DMS79 treated with DMSO at 0.1 percent for 48 hours (cell line): ENCODE measurements around the gene NXN.
"Not testable (repeated sequence)": the region's sequence is repeated elsewhere in the genome, so short reads cannot be mapped to it uniquely, and the experiment has no call there.

Source experiments
- DNase-seq: peaks from one replicate; lab custom pipeline; 2025; lab: John Stamatoyannopoulos, UW

NXN gene

DNA sequence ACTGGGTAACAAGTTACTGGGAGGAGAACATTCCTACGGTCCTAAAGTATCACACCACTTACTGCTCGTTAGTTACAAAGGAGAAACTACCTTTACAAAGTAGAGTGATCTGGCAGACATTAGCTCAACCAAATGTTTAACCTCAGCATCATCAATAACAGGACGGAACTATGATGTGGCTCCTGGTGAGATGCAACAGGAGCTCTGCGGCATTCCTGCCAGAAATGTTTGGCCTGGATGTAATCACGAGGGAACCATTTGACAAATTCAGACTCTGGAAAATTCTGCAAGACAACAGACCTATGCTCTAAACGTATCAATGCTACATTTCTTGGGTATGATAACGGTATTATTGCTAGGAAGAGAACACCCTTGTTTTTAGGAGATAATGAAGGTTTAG lies 117.0 kb downstream of the NXN start:
- no peak for DNase-seq

DNA sequence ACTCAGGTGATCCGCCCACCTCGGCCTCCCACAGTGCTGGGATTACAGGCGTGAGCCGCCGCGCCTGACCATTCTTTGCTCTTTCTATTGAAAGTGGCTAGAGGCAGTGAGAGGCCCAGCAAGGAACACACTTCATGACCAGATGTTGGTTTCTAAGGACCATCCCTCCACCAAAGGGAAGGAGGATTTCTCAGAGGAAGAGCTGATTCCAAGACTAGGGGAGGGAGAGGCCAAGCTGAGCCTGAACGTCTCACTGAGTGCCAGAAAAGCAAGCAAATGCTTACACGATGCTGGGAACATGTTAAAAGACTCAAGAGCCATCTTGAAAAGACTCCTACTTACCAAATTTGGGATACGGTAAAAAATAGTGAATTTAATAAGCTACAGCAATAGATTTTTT lies 118.2 kb downstream of the NXN start:
- no peak for DNase-seq

DNA sequence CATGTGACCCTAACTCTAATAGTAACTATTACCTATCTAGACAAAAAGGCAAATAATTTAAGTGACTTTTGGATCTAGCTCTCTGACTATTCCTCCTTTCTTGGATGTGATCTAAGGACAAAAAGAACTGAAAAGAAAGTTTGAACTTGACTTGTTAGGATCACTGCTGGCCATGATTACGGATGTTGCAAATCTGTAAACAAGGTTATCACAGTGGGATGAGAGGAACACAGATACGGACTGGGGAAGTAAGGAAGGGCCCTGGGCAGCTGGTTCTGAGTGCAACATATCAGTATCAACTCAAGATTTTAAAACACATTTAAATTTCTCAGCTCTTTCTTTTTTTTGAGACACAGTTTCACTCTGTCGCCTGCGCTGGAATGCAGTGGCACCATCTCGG lies 118.8 kb downstream of the NXN start:
- no peak for DNase-seq

DNA sequence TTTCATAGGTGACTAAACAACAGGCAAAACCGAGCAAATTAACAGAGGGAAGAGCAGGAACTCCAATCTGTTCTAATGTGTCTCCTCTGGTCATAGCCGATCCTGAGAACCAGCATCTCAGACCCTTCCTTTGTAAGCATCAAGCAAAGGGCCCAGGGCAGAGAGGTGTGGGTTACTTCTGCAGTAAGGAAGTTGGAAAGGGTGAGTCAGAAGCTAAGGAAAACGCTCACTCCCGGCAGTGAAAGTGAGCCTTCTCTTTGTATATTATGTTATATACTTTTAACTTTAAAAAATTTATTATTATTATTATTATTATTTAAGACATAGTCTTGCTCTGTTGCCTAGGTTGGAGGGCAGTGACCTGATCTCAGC lies 119.8 kb downstream of the NXN start:
- no peak for DNase-seq

DNA sequence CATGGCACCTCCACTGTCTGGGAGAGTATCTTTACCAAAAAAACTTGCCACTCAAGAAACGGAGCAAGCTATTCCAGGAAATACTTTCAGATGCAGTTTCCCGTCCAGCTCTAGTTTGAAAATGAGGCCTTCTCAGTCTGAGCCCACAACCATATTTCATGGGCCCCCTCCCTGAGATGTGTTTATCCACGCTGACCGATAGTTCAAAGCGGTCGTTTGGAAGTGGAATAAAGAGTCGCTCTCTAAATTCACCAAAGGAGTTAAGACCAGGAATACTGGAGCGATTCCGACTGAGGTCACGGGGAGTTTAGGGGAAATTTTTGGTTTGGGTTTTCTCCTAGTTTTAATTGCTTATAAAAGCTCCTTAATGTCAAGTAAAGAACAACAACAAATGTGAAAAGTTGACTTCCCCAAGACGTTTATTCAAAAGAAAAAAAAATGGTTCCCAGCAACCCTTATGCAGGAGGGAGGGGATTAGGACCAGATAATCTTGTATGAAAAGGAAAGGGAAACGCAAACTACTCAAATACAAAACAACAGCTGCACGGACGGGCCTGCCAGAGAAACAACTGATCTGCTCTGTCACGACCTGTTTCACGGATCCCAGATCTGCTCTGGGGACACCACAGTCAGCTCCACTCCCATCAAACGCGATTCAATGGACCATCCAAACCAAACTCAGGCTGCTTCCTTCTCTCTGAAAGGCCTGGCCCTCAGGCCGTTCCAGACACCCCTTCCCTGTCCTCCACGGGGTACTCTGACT lies 120.3 kb downstream of the NXN start:
- no peak for DNase-seq

DNA sequence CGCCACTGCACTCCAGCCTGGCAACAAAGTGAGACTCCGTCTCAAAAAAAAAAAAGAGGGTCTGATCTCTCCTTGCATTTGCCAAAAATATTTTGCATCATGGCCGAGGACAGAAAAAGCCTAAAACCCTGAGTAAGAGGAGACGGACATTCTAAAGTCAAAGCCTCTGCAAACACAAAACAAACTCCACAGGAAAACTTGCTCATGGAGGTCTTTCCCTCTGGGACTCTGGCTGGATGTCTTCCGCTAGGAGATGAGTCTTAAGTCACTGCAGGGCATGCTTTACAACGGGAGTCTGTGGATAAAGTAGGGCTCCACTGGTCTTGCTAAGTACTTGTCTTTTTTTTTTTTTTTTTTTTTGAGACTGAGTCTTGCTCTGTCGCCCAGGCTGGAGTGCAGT lies 123.4 kb downstream of the NXN start:
- no peak for DNase-seq

- DNase-seq, result no peak
Measured at GRCh38 chr17:855569-855968, 124.0 kb downstream of the NXN start.

DNA sequence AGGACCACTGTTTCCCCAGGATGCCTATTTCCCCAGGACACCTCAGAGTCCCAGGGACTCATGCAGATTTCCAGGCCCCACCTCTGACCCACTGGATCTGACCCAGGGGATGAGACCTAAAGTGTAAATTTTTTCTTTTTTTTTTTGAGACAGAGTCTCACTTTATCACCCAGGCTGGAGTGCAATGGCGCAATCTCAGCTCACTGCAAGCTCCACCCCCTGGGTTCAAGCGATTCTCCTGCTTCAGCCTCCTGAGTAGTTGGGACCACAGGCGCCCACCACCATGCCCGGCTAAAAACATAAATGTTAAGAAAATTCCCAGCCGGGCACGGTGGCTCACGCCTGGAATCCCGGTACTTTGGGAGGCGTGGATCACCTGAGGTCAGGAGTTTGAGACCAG lies 126.7 kb downstream of the NXN start:
- not testable (repeated sequence) for DNase-seq

- no peak for DNase-seq
Measured at GRCh38 chr17:852349-852748, 127.2 kb downstream of the NXN start.

GRCh38 chr17:851924-852323 lies 127.7 kb downstream of the NXN start:
- DNase-seq, result no peak

DNA sequence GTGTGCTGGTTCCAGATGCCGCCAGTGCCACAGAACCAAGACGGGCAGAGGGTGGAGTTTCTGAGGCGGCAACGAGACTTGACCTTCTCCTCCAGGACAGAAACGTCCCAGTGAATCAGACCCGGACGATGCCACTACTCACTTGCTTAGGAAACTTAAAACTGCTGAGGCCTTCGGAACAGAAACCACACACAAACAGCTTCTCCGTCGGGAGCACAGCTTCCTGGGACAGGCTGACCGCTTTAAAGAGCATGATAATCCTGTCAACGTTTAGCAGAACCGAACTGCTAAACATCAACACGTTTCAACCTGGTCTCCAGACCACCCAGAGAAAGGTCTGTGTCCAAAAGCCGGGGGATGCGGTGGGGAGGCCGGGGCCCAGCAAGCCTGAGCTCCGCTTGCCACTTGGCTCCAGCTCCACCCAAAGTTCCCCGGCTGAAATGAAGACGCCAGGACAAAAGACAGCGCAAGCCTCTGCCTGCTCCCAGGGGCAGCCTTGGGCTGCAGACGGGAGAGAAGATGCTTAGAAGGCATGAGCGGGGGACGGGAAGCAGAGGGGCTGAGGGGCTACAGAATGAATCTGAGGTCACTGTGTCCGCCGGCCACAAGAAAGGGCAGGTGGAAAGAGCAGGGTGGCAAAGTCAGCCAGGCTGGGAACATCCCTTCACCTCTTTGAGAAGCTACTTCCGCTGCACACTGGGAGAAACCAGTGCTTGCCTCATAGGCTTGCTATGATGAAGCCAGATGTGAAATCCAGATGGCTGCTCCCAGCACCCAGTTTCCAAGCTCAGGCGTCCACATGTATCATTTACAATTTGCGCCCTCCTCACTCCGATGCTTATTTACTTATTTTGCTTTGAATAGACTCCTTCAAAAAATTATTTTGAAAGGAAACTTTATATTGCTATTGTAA lies 128.5 kb downstream of the NXN start:
- no peak for DNase-seq

- DNase-seq, result no peak
Measured at GRCh38 chr17:850086-850850, 129.3 kb downstream of the NXN start.

- no peak for DNase-seq
Measured at GRCh38 chr17:848402-848801, 131.2 kb downstream of the NXN start.

DNA sequence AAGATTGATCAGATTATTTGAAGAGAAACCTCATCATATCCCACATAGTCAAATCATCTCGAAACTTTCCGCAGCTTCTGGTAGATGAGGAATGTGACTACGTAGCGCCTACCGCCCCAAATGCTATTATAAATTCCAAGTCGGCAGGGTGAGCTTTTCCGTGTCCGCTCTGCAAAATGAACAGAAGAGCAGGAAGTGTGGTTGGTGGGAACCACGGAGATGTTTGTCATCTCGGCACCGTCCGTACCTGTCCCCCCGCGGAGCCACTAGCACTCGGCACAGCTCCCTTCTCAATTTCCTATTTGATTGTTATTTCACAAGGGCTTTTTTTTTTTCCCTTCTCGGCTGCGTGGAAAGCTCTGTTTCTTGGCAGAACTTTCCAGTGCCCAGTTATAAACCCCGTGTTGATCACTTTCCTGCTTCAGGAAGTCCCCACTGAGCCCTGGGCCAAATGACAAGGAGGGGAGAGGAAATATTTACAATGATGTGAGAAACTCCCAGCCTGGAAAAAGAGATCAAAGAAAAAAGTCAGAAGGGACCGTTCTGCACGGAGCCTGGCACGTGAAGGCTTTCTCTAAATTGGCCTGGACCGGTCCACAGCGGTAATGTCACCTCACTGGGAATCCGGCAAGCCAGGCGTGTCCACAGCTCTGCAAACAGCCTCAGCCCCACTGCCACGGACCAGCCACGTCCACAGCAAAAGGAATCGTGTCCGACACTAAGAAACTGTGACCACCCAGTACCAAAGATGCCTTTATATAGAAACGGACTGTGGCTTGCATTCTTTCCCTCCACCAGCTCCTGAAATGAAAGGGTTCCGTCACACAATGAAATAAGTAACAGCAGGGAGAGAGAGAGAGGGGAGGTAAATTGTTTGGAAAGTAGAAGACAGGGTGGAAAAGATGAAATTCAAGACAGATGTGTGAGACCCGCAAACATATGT lies 132.4 kb downstream of the NXN start:
- DNase-seq, result no peak

- no peak for DNase-seq
Measured at GRCh38 chr17:841313-841712, 138.3 kb downstream of the NXN start.

DNA sequence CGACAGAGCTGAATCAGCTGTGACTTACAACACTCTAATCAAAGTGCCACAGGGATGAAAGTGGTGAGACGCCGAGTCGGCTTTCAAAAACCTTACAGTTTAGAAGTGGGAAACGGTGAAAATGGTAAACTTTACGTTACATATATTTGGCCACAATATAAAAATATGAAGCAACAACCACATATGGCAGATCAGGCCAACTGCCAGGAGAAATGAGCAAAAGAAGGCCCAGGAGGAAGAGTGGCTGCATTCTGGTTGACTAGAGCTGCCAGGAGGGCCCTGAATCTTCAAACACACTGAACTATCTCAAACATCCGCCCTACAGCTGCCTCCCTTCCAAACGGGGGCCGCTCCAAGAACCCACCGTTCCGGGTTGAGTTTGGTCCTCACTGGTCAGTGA lies 141.1 kb downstream of the NXN start:
- no peak for DNase-seq

DNA sequence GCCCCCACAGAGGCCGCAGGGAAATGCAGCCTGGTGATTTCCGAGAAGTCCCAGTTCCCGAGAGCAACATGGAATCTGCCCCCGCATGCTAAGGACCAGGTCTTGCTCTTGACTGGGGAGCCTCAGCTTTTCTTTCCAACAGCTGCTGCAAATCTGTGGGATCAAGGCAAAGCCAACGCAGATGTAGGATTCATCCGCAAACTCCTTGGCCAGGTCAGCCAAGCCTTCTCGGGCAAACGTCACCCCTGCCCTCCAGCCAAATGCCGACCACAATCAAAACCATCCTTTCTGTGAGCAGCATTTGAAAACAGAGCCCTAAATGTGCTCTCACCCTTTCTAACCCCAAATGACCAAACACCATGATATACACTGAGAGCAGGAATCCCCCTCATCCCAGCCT lies 143.4 kb downstream of the NXN start:
- DNase-seq, result no peak

- DNase-seq, result not testable (repeated sequence)
Measured at GRCh38 chr17:835721-836120, 143.9 kb downstream of the NXN start.

- DNase-seq, result no peak
Measured at GRCh38 chr17:835263-835662, 144.3 kb downstream of the NXN start.

- DNase-seq, result no peak
Measured at GRCh38 chr17:834136-834535, 145.4 kb downstream of the NXN start.

GRCh38 chr17:830950-831349 lies 148.6 kb downstream of the NXN start:
- DNase-seq, result no peak

GRCh38 chr17:830381-830780 lies 149.2 kb downstream of the NXN start:
- DNase-seq, result no peak
